Activated T-helper 17 cell treated with anti-CD3 and anti-CD28 coated beads, Interleukin-2, amount 50 U/mL, for 72 hours (primary cell): ENCODE results near the gene SLC30A2. TPM values are rescaled to one million over a fixed set of nuclear protein-coding genes. Genes with fewer than 3 reads are reported as not detected.

Experiments used
- ATAC-seq: fragments of 150-1000 bp; cut with Tn5 transposase; replicated peaks from 2 replicates; pipeline ENCODE4 v1.10.0; 2021; ENCODE audit warnings: mild to moderate bottlenecking, moderate library complexity
- H3K27ac Mint-ChIP-seq: one replicate; pipeline ENCODE4 v1.8.0; 2022; ENCODE audit warnings: mixed read lengths
- H3K27me3 Mint-ChIP-seq: one replicate; pipeline ENCODE4 v1.8.0; 2022; ENCODE audit warnings: mixed read lengths
- H3K36me3 Mint-ChIP-seq: one replicate; pipeline ENCODE4 v1.8.0; 2022; ENCODE audit warnings: low read depth, mild to moderate bottlenecking, mixed read lengths
- H3K4me1 Mint-ChIP-seq: one replicate; pipeline ENCODE4 v1.8.0; 2022; ENCODE audit warnings: mixed read lengths
- H3K4me3 Mint-ChIP-seq: one replicate; pipeline ENCODE4 v1.8.0; 2022; ENCODE audit warnings: mild to moderate bottlenecking, mixed read lengths
- H3K9me3 Mint-ChIP-seq: one replicate; pipeline ENCODE4 v1.8.0; 2022; ENCODE audit warnings: mixed read lengths
- total RNA-seq, 2 donors: library from RNA; stranded (reverse); gene quantifications; one replicate each; pipeline ENCODE4 v1.2.3, GENCODE V29; 2022

The SLC30A2 gene
- total RNA-seq, 2 donors from 2014 or later, result not detected

GRCh38 chr1:26028490-26028980, 17.4 kb downstream of the SLC30A2 start:
- Mint-ChIP-seq H3K27ac (no peak overlapping the region), H3K9me3 (no peaks in the 10 kb centered on the region), H3K4me3 (no peak overlapping the region), H3K27me3 (no peaks in the 10 kb centered on the region), H3K4me1 (no peaks in the 10 kb centered on the region), H3K36me3 (no peaks in the 10 kb centered on the region)
- no peak for ATAC-seq

GRCh38 chr1:26027716-26028489, 18.0 kb downstream of the SLC30A2 start:
- Mint-ChIP-seq H3K27ac (no peak overlapping the region), H3K36me3 (no peaks in the 10 kb centered on the region), H3K4me3 (no peak overlapping the region), H3K27me3 (no peaks in the 10 kb centered on the region), H3K4me1 (no peaks in the 10 kb centered on the region), H3K9me3 (no peaks in the 10 kb centered on the region)
- ATAC-seq, result no peak

GRCh38 chr1:26025517-26025916, 20.4 kb downstream of the SLC30A2 start:
- no peaks in the 10 kb centered on the region for H3K9me3 Mint-ChIP-seq
- ATAC-seq, result no peak
- H3K27ac Mint-ChIP-seq, result no peak overlapping the region
- H3K27me3 Mint-ChIP-seq, result no peaks in the 10 kb centered on the region
- no peaks in the 10 kb centered on the region for H3K4me1 Mint-ChIP-seq
- H3K36me3 Mint-ChIP-seq, result no peaks in the 10 kb centered on the region
- H3K4me3 Mint-ChIP-seq, result no peak overlapping the region

GRCh38 chr1:26025060-26025459, 20.9 kb downstream of the SLC30A2 start:
- no peak for ATAC-seq
- no peak overlapping the region for H3K27ac Mint-ChIP-seq
- no peaks in the 10 kb centered on the region for H3K4me1 Mint-ChIP-seq
- H3K36me3 Mint-ChIP-seq, result no peaks in the 10 kb centered on the region
- H3K9me3 Mint-ChIP-seq, result no peaks in the 10 kb centered on the region
- no peak overlapping the region for H3K4me3 Mint-ChIP-seq
- H3K27me3 Mint-ChIP-seq, result no peaks in the 10 kb centered on the region

- Mint-ChIP-seq H3K4me1 (no peaks in the 10 kb centered on the region), H3K4me3 (no peak overlapping the region), H3K27me3 (no peaks in the 10 kb centered on the region), H3K9me3 (no peaks in the 10 kb centered on the region), H3K36me3 (no peaks in the 10 kb centered on the region), H3K27ac (no peak overlapping the region)
- no peak for ATAC-seq
Measured at GRCh38 chr1:26023826-26024225, 22.1 kb downstream of the SLC30A2 start.

GRCh38 chr1:26023009-26023408, 22.9 kb downstream of the SLC30A2 start:
- no peak overlapping the region for H3K27ac Mint-ChIP-seq
- no peaks in the 10 kb centered on the region for H3K36me3 Mint-ChIP-seq
- H3K27me3 Mint-ChIP-seq, result no peaks in the 10 kb centered on the region
- H3K9me3 Mint-ChIP-seq, result no peaks in the 10 kb centered on the region
- H3K4me3 Mint-ChIP-seq, result no peak overlapping the region
- ATAC-seq, result no peak
- H3K4me1 Mint-ChIP-seq, result no peaks in the 10 kb centered on the region

- Mint-ChIP-seq H3K9me3 (no peaks in the 10 kb centered on the region), H3K36me3 (no peaks in the 10 kb centered on the region), H3K4me1 (no peaks in the 10 kb centered on the region), H3K27ac (no peak overlapping the region), H3K27me3 (no peaks in the 10 kb centered on the region), H3K4me3 (no peak overlapping the region)
- ATAC-seq, result no peak
Measured at GRCh38 chr1:26022404-26022779, 23.5 kb downstream of the SLC30A2 start.

GRCh38 chr1:26021647-26022403, 24.1 kb downstream of the SLC30A2 start, which contains the start of gene EXTL1:
TSS of gene EXTL1 (plus strand) at chr1:26021775. CDS start at chr1:26022647, 872 bp downstream.
- Mint-ChIP-seq H3K9me3 (no peaks in the 10 kb centered on the region), H3K4me3 (no peak within 1 kb of the TSS), H3K36me3 (no peaks in the 10 kb centered on the region), H3K27me3 (no peaks in the 10 kb centered on the region), H3K4me1 (no peaks in the 10 kb centered on the region), H3K27ac (no peak within 1 kb of the TSS)
- no peak for ATAC-seq

GRCh38 chr1:26020941-26021646, 24.8 kb downstream of the SLC30A2 start:
- no peak overlapping the region for H3K4me3 Mint-ChIP-seq
- H3K36me3 Mint-ChIP-seq, result no peaks in the 10 kb centered on the region

GRCh38 chr1:26020330-26020768, 25.6 kb downstream of the SLC30A2 start:
- Mint-ChIP-seq H3K36me3 (no peaks in the 10 kb centered on the region), H3K9me3 (no peaks in the 10 kb centered on the region), H3K27me3 (no peaks in the 10 kb centered on the region), H3K4me1 (no peaks in the 10 kb centered on the region), H3K4me3 (no peak overlapping the region), H3K27ac (no peak overlapping the region)
- ATAC-seq, result no peak

More at GRCh38 chr1:26020941-26021646, 24.8 kb downstream of the SLC30A2 start:
- ATAC-seq, result no peak
- H3K27me3 Mint-ChIP-seq, result no peaks in the 10 kb centered on the region
- no peaks in the 10 kb centered on the region for H3K9me3 Mint-ChIP-seq
- no peak overlapping the region for H3K27ac Mint-ChIP-seq
- no peaks in the 10 kb centered on the region for H3K4me1 Mint-ChIP-seq

GRCh38 chr1:26019641-26020315, 26.1 kb downstream of the SLC30A2 start:
- no peaks in the 10 kb centered on the region for H3K36me3 Mint-ChIP-seq
- H3K9me3 Mint-ChIP-seq, result no peaks in the 10 kb centered on the region
- H3K27me3 Mint-ChIP-seq, result no peaks in the 10 kb centered on the region
- H3K4me3 Mint-ChIP-seq, result no peak overlapping the region
- H3K4me1 Mint-ChIP-seq, result no peaks in the 10 kb centered on the region
- no peak for ATAC-seq
- H3K27ac Mint-ChIP-seq, result no peak overlapping the region

GRCh38 chr1:26017606-26018005, 28.3 kb downstream of the SLC30A2 start:
- Mint-ChIP-seq H3K27me3 (no peaks in the 10 kb centered on the region), H3K27ac (no peak overlapping the region), H3K4me3 (no peak overlapping the region), H3K36me3 (no peaks in the 10 kb centered on the region), H3K4me1 (no peaks in the 10 kb centered on the region), H3K9me3 (no peaks in the 10 kb centered on the region)
- ATAC-seq, result no peak

- no peak for ATAC-seq
- H3K4me3 Mint-ChIP-seq, result no peak overlapping the region
- no peaks in the 10 kb centered on the region for H3K4me1 Mint-ChIP-seq
- no peaks in the 10 kb centered on the region for H3K36me3 Mint-ChIP-seq
- H3K9me3 Mint-ChIP-seq, result no peaks in the 10 kb centered on the region
- H3K27me3 Mint-ChIP-seq, result no peaks in the 10 kb centered on the region
- H3K27ac Mint-ChIP-seq, result no peak overlapping the region
Measured at GRCh38 chr1:26016953-26017545, 28.9 kb downstream of the SLC30A2 start.
